ENCODE results near the gene DRAM1. TPM values are rescaled to one million over a fixed set of nuclear protein-coding genes. Genes with fewer than 3 reads are reported as not detected.

The DRAM1 gene
- total and polyA plus RNA-seq, 2 of the 4 experiments (the other 2 are of a cell fraction): 20.0 to 27.2 TPM

DNA sequence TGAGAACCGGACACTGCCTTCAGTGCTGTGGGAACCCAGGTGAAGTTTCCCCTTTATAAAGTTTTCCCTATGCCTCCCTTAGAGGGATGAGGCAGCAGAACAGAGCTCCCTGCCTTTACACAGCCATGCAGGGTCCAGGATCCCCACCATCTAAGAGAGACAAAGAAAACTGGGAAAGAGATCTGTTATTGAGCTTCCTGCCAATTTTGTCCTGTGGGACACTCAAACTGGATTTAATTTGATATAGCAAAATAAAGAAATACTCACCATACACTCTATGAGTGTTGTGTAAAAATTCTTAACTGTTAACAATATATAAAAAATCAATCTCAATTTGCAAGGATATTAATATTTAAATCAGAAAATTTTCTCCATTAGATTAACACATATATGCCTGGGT lies 69.9 kb downstream of the DRAM1 start:
- no TSS peak for BruUV-seq (replicated peaks)
- Histone ChIP-seq H3K27ac (ENCODE audit: insufficient read depth, low read length) (no peak overlapping the region), H2BK5ac (ENCODE audit: low read depth, low read length, poor library complexity, severe bottlenecking) (no peak overlapping the region), H2AK9ac (replicated peaks; ENCODE audit: low read depth, low read length, poor library complexity) (no peak overlapping the region), H4K20me1 (ENCODE audit: insufficient read depth, low read length) (no peaks in the 10 kb centered on the region), H4K5ac (ENCODE audit: low read depth, low read length) (no peak overlapping the region), H2BK20ac (ENCODE audit: low read depth, low read length) (no peak overlapping the region), H3K9me1 (ENCODE audit: insufficient read depth, low read length) (peaks cover 3% of the 10 kb centered on the region; the same call in 1 of the 2 replicates), H3K4me2 (ENCODE audit: low read depth, low read length) (no peak overlapping the region), H4K91ac (ENCODE audit: insufficient read depth, low read depth, low read length) (no peak overlapping the region), H2BK120ac (ENCODE audit: low read depth, low read length) (no peak overlapping the region), H3K79me1 (ENCODE audit: low read depth in 1 of 2, low read length in 2 of 2) (no peaks in the 10 kb centered on the region), H3K27me3 (ENCODE audit: control insufficient read depth, insufficient read depth, low read length) (no peaks in the 10 kb centered on the region), H3K9me3 (ENCODE audit: control insufficient read depth, insufficient read depth, low read length) (no peaks in the 10 kb centered on the region), H2AFZ (replicated peaks; ENCODE audit: low read length, poor library complexity) (no peak overlapping the region), H2BK15ac (ENCODE audit: low read depth, low read length) (no peak overlapping the region), H3K18ac (ENCODE audit: low read depth, low read length) (no peak overlapping the region; the same call in 1 of the 2 replicates), H3K4ac (ENCODE audit: low read depth, low read length) (no peak overlapping the region), H3K36me3 (ENCODE audit: control insufficient read depth, insufficient read depth, low read length) (no peaks in the 10 kb centered on the region), H3K14ac (replicated peaks; ENCODE audit: low read depth, low read length) (no peak overlapping the region), H2AK5ac (ENCODE audit: low read depth, low read length) (no peak overlapping the region), H3K9ac (ENCODE audit: low read depth, low read length) (no peak overlapping the region), H3K4me3 (ENCODE audit: insufficient read depth, low read depth, low read length) (no peak overlapping the region), H3K23ac (ENCODE audit: low read depth, low read length) (no peak overlapping the region), H3K4me1 (ENCODE audit: control insufficient read depth, insufficient read depth, low read length) (peaks cover 5% of the 10 kb centered on the region; the same call in 1 of the 2 replicates), H4K8ac (ENCODE audit: low read depth in 2 of 2, low read length in 2 of 2) (no peak overlapping the region), H3K56ac (ENCODE audit: extremely low read depth, insufficient read depth, low read length) (no peak overlapping the region)
- dilution Hi-C loops (cut with HindIII; ENCODE audit: low sequenced_read_pairs, unreplicated experiment) (no loop called here), in situ Hi-C loops (cut with MboI; ENCODE audit: low sequenced_read_pairs) (loop anchor here (25.0 kb wide), 1 partner anchor 540 kb away; the partner anchor contains the start of gene IGF1), intact Hi-C loops (cut with micrococcal nuclease) (no loop called here)
- ChIA-PET CTCF (no interaction called here), POLR2A (ENCODE audit: unreplicated experiment) (no interaction called here)
- no CpG with 5 or more reads among the region's 1 CpG for WGBS, 2 experiments (ENCODE audit: extremely low coverage in 2 of 2, insufficient read length in 1 of 2)
- DNase-seq: no peak
- TF ChIP-seq, protein P1, sequence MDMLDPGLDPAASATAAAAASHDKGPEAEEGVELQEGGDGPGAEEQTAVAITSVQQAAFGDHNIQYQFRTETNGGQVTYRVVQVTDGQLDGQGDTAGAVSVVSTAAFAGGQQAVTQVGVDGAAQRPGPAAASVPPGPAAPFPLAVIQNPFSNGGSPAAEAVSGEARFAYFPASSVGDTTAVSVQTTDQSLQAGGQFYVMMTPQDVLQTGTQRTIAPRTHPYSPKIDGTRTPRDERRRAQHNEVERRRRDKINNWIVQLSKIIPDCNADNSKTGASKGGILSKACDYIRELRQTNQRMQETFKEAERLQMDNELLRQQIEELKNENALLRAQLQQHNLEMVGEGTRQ (IDR thresholded peaks at IDR 0.05; ENCODE audit: low read depth, low read length): no peak
- TF ChIP-seq BHLHE40 (IDR thresholded peaks at IDR 0.05; ENCODE audit: low read depth, low read length): no peak
- no peak for TF ChIP-seq MAZ (IDR thresholded peaks at IDR 0.05; ENCODE audit: borderline replicate concordance, low read depth, low read length)
- TF ChIP-seq, protein P2, sequence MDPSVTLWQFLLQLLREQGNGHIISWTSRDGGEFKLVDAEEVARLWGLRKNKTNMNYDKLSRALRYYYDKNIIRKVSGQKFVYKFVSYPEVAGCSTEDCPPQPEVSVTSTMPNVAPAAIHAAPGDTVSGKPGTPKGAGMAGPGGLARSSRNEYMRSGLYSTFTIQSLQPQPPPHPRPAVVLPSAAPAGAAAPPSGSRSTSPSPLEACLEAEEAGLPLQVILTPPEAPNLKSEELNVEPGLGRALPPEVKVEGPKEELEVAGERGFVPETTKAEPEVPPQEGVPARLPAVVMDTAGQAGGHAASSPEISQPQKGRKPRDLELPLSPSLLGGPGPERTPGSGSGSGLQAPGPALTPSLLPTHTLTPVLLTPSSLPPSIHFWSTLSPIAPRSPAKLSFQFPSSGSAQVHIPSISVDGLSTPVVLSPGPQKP (IDR thresholded peaks at IDR 0.05; ENCODE audit: borderline replicate concordance, low read depth, low read length): no peak
- TF ChIP-seq MAFK (IDR thresholded peaks at IDR 0.05; ENCODE audit: low read depth, low read length): no peak
- TF ChIP-seq SMC3 (IDR thresholded peaks at IDR 0.05; ENCODE audit: low read depth, low read length): no peak
- TF ChIP-seq CHD1 (IDR thresholded peaks at IDR 0.05; ENCODE audit: low read depth, low read length): no peak
- TF ChIP-seq NFE2L2 (IDR thresholded peaks at IDR 0.05; ENCODE audit: low read depth, low read length): no peak
- TF ChIP-seq RAD21 (IDR thresholded peaks at IDR 0.05; ENCODE audit: low read length): no peak
- no peak for TF ChIP-seq FOS (IDR thresholded peaks at IDR 0.05; ENCODE audit: low read depth, low read length)
- no peak for TF ChIP-seq CEBPB (IDR thresholded peaks at IDR 0.05; ENCODE audit: low read depth, low read length)
- TF ChIP-seq RFX5 (IDR thresholded peaks at IDR 0.05; ENCODE audit: low read depth, low read length): no peak
- no peak for TF ChIP-seq POLR2A (IDR thresholded peaks at IDR 0.05; ENCODE audit: low read depth, low read length)
- no peak for TF ChIP-seq RCOR1 (IDR thresholded peaks at IDR 0.05; ENCODE audit: insufficient replicate concordance, low read length)
- TF ChIP-seq, protein P3, sequence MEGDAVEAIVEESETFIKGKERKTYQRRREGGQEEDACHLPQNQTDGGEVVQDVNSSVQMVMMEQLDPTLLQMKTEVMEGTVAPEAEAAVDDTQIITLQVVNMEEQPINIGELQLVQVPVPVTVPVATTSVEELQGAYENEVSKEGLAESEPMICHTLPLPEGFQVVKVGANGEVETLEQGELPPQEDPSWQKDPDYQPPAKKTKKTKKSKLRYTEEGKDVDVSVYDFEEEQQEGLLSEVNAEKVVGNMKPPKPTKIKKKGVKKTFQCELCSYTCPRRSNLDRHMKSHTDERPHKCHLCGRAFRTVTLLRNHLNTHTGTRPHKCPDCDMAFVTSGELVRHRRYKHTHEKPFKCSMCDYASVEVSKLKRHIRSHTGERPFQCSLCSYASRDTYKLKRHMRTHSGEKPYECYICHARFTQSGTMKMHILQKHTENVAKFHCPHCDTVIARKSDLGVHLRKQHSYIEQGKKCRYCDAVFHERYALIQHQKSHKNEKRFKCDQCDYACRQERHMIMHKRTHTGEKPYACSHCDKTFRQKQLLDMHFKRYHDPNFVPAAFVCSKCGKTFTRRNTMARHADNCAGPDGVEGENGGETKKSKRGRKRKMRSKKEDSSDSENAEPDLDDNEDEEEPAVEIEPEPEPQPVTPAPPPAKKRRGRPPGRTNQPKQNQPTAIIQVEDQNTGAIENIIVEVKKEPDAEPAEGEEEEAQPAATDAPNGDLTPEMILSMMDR (conservative IDR thresholded peaks at IDR 0.05; ENCODE audit: low read depth, low read length): no peak
- no peak for TF ChIP-seq MXI1 (IDR thresholded peaks at IDR 0.05; ENCODE audit: borderline replicate concordance, low read depth, low read length)
- no peak for ATAC-seq (ENCODE audit: low read depth)

All from IMR-90 (cell line).